ENCODE measurements around the gene TTLL13. TPM values are rescaled to one million over a fixed set of nuclear protein-coding genes. Genes with fewer than 3 reads are reported as not detected.

TTLL13 gene
- total and polyA plus RNA-seq, 2 of the 4 experiments (the other 2 are of a cell fraction): 0.10 TPM; not detected in 1

- Histone ChIP-seq H3K9me3 (ENCODE audit: control insufficient read depth, insufficient read depth, low read length) (no peaks in the 10 kb centered on the region), H2BK5ac (ENCODE audit: low read depth, low read length, poor library complexity, severe bottlenecking) (no peak overlapping the region), H3K27me3 (ENCODE audit: control insufficient read depth, insufficient read depth, low read length) (no peaks in the 10 kb centered on the region), H3K4me2 (ENCODE audit: low read depth, low read length) (no peak overlapping the region), H3K9ac (ENCODE audit: low read depth, low read length) (no peak overlapping the region), H4K8ac (ENCODE audit: low read depth in 2 of 2, low read length in 2 of 2) (no peak overlapping the region), H3K56ac (ENCODE audit: extremely low read depth, insufficient read depth, low read length) (no peak overlapping the region), H4K5ac (ENCODE audit: low read depth, low read length) (no peak overlapping the region), H2AK9ac (replicated peaks; ENCODE audit: low read depth, low read length, poor library complexity) (no peak overlapping the region), H4K20me1 (ENCODE audit: insufficient read depth, low read length) (no peaks in the 10 kb centered on the region), H2AFZ (replicated peaks; ENCODE audit: low read length, poor library complexity) (no peak overlapping the region), H3K18ac (ENCODE audit: low read depth, low read length) (no peak overlapping the region), H3K4me1 (ENCODE audit: control insufficient read depth, insufficient read depth, low read length) (no peaks in the 10 kb centered on the region), H3K14ac (replicated peaks; ENCODE audit: low read depth, low read length) (no peak overlapping the region), H3K23ac (ENCODE audit: low read depth, low read length) (no peak overlapping the region), H3K79me1 (ENCODE audit: low read depth in 1 of 2, low read length in 2 of 2) (no peaks in the 10 kb centered on the region), H3K36me3 (ENCODE audit: control insufficient read depth, insufficient read depth, low read length) (no peaks in the 10 kb centered on the region), H2BK120ac (ENCODE audit: low read depth, low read length) (no peak overlapping the region), H3K4me3 (ENCODE audit: insufficient read depth, low read depth, low read length) (no peak overlapping the region), H2AK5ac (ENCODE audit: low read depth, low read length) (no peak overlapping the region), H2BK20ac (ENCODE audit: low read depth, low read length) (no peak overlapping the region), H3K9me1 (ENCODE audit: insufficient read depth, low read length) (no peaks in the 10 kb centered on the region), H2BK15ac (ENCODE audit: low read depth, low read length) (no peak overlapping the region), H3K4ac (ENCODE audit: low read depth, low read length) (no peak overlapping the region), H4K91ac (ENCODE audit: insufficient read depth, low read depth, low read length) (no peak overlapping the region), H3K27ac (ENCODE audit: insufficient read depth, low read length) (no peak overlapping the region)
- no peak for TF ChIP-seq MXI1 (IDR thresholded peaks at IDR 0.05; ENCODE audit: borderline replicate concordance, low read depth, low read length)
- TF ChIP-seq CEBPB (IDR thresholded peaks at IDR 0.05; ENCODE audit: low read depth, low read length): no peak
- TF ChIP-seq CTCF (conservative IDR thresholded peaks at IDR 0.05; ENCODE audit: low read depth, low read length): no peak
- no peak for TF ChIP-seq CHD1 (IDR thresholded peaks at IDR 0.05; ENCODE audit: low read depth, low read length)
- TF ChIP-seq RCOR1 (IDR thresholded peaks at IDR 0.05; ENCODE audit: insufficient replicate concordance, low read length): no peak
- TF ChIP-seq POLR2A (IDR thresholded peaks at IDR 0.05; ENCODE audit: low read depth, low read length): no peak
- no peak for TF ChIP-seq RFX5 (IDR thresholded peaks at IDR 0.05; ENCODE audit: low read depth, low read length)
- TF ChIP-seq SMC3 (IDR thresholded peaks at IDR 0.05; ENCODE audit: low read depth, low read length): no peak
- TF ChIP-seq ELK1 (IDR thresholded peaks at IDR 0.05; ENCODE audit: borderline replicate concordance, low read depth, low read length): no peak
- POLR2A ChIA-PET (ENCODE audit: unreplicated experiment): no interaction called here
- 100% methylated on average over 1 of the region's 6 CpGs; no CpG with 5 or more reads in 1 of the 2 experiments for WGBS, 2 experiments (ENCODE audit: extremely low coverage in 2 of 2, insufficient read length in 1 of 2)
- dilution Hi-C loops (cut with HindIII; ENCODE audit: low sequenced_read_pairs, unreplicated experiment) (no loop called here), in situ Hi-C loops (cut with MboI; ENCODE audit: low sequenced_read_pairs) (no loop called here), intact Hi-C loops (cut with micrococcal nuclease) (loop anchor here (2.0 kb wide), 1 partner anchor 43 kb away; no protein-coding TSS in a partner anchor)
- ATAC-seq (ENCODE audit: low read depth) (no peak), DNase-seq (no peak)
- BruUV-seq (replicated peaks): no TSS peak
- CTCF ChIA-PET: interaction anchor here (0.6 kb wide), 1 partner anchor 19 kb away, joined by 3 read pairs; no protein-coding TSS in a partner anchor
Observed at GRCh38 chr15:90287946-90288345, 38.6 kb downstream of the TTLL13 start.

Data from IMR-90 (cell line).